H9 (cell line): ENCODE measurements around the gene GAD1. TPM values are rescaled to one million over a fixed set of nuclear protein-coding genes. Genes with fewer than 3 reads are reported as not detected.

Experiments
- DNase-seq: peaks from one replicate; pipeline ENCODE4 v3.0.0-alpha.2; 2017
- H2AFZ ChIP-seq: one replicate; pipeline ENCODE4 v1.6.1; 2013; ENCODE audit warnings: mild to moderate bottlenecking, low read length, control low read depth, moderate library complexity
- H2AK5ac ChIP-seq: 2 replicates; pipeline ENCODE4 v1.6.1; 2013; ENCODE audit warnings: low read length, control low read depth, mixed read lengths; ENCODE audit not compliant: insufficient read length
- H2BK120ac ChIP-seq: one replicate; pipeline ENCODE4 v1.6.1; 2013; ENCODE audit warnings: low read depth, mild to moderate bottlenecking, low read length, control low read depth, inconsistent platforms; ENCODE audit not compliant: poor library complexity, severe bottlenecking
- H2BK12ac ChIP-seq: 2 replicates; pipeline ENCODE4 v1.6.1; 2013; ENCODE audit warnings: low read length, control low read depth, mixed read lengths, low read depth; ENCODE audit not compliant: insufficient read length
- H2BK15ac ChIP-seq: 2 replicates; pipeline ENCODE4 v1.6.1; 2013; ENCODE audit warnings: low read depth, low read length, control low read depth
- H2BK20ac ChIP-seq: one replicate; pipeline ENCODE4 v1.6.1; 2013; ENCODE audit warnings: low read depth, mild to moderate bottlenecking, low read length, control low read depth, inconsistent platforms; ENCODE audit not compliant: poor library complexity, severe bottlenecking
- H2BK5ac ChIP-seq: 2 replicates; pipeline ENCODE4 v1.6.1; 2013; ENCODE audit warnings: low read length, control low read depth, mixed read lengths; ENCODE audit not compliant: insufficient read length
- H3K14ac ChIP-seq: 2 replicates; pipeline ENCODE4 v1.6.1; 2013; ENCODE audit warnings: low read length, control low read depth; ENCODE audit not compliant: insufficient read depth
- H3K18ac ChIP-seq: 2 replicates; pipeline ENCODE4 v1.6.1; 2013; ENCODE audit warnings: low read depth, mild to moderate bottlenecking, mixed read lengths, low read length, control low read depth; ENCODE audit not compliant: insufficient read length
- H3K23ac ChIP-seq: 2 replicates; pipeline ENCODE4 v1.6.1; 2013; ENCODE audit warnings: low read length, control low read depth, mixed read lengths, low read depth; ENCODE audit not compliant: insufficient read length
- H3K23me2 ChIP-seq: 2 replicates; pipeline ENCODE4 v1.6.1; 2013; ENCODE audit warnings: low read depth, mild to moderate bottlenecking, mixed read lengths, low read length, control low read depth; ENCODE audit not compliant: insufficient read length, poor library complexity, severe bottlenecking
- H3K27ac ChIP-seq: 2 replicates; pipeline ENCODE4 v1.5.1; 2013; ENCODE audit warnings: low read length, control low read depth, mixed read lengths, low read depth; ENCODE audit not compliant: insufficient read length
- H3K27me3 ChIP-seq: 2 replicates; pipeline ENCODE4 v1.6.1; 2013; ENCODE audit warnings: low read length, control low read depth, inconsistent platforms; ENCODE audit not compliant: insufficient read depth
- H3K4ac ChIP-seq: 2 replicates; pipeline ENCODE4 v1.6.1; 2013; ENCODE audit warnings: low read depth, mild to moderate bottlenecking, control low read depth, inconsistent platforms, low read length, moderate library complexity
- H3K4me1 ChIP-seq: 2 replicates; pipeline ENCODE4 v1.6.1; 2013; ENCODE audit warnings: low read length, control low read depth, inconsistent platforms; ENCODE audit not compliant: insufficient read depth
- H3K4me2 ChIP-seq: 2 replicates; pipeline ENCODE4 v1.6.1; 2013; ENCODE audit warnings: low read length, control low read depth, mixed read lengths; ENCODE audit not compliant: insufficient read length, insufficient read depth
- H3K56ac ChIP-seq: 2 replicates; pipeline ENCODE4 v1.6.1; 2013; ENCODE audit warnings: low read depth, mild to moderate bottlenecking, mixed read lengths, low read length, control low read depth; ENCODE audit not compliant: insufficient read length
- H3K79me1 ChIP-seq: 2 replicates; pipeline ENCODE4 v1.6.1; 2013; ENCODE audit warnings: low read depth, mild to moderate bottlenecking, moderate library complexity, low read length, control low read depth, inconsistent platforms; ENCODE audit not compliant: insufficient read depth, poor library complexity, severe bottlenecking
- H3K79me2 ChIP-seq: 2 replicates; pipeline ENCODE4 v1.6.1; 2013; ENCODE audit warnings: low read length, control low read depth, inconsistent platforms; ENCODE audit not compliant: insufficient read depth
- H3K9ac ChIP-seq: 2 replicates; pipeline ENCODE4 v1.6.1; 2013; ENCODE audit warnings: low read length, control low read depth, mixed read lengths; ENCODE audit not compliant: insufficient read length; ENCODE audit errors: extremely low read depth
- H3K9me3 ChIP-seq: one replicate; pipeline ENCODE4 v1.6.1; 2013; ENCODE audit warnings: low read depth, low read length, inconsistent platforms; ENCODE audit not compliant: control insufficient read depth
- H3T11ph ChIP-seq: one replicate; pipeline ENCODE4 v1.6.1; 2013; ENCODE audit warnings: mild to moderate bottlenecking, low read length, control low read depth, inconsistent platforms
- H4K20me1 ChIP-seq: one replicate; pipeline ENCODE4 v1.6.1; 2013; ENCODE audit not compliant: control insufficient read depth, insufficient read length, insufficient read depth
- H4K5ac ChIP-seq: 2 replicates; pipeline ENCODE4 v1.6.1; 2013; ENCODE audit warnings: low read depth, mild to moderate bottlenecking, mixed read lengths, low read length, control low read depth; ENCODE audit not compliant: insufficient read length
- H4K8ac ChIP-seq: replicated peaks from 2 replicates; pipeline ENCODE4 v1.6.1; 2013; ENCODE audit warnings: low read length, control low read depth, mixed read lengths, low read depth; ENCODE audit not compliant: insufficient read length
- H4K91ac ChIP-seq: 2 replicates; pipeline ENCODE4 v1.6.1; 2013; ENCODE audit warnings: low read depth, mild to moderate bottlenecking, moderate library complexity, mixed read lengths, low read length, control low read depth; ENCODE audit not compliant: insufficient read length
- H3K27ac Mint-ChIP-seq, 3 experiments: 2 replicates in 2 of 3; 3 replicates in 1 of 3; pipeline ENCODE4 v1.8.0; 2020 to 2021; ENCODE audit warnings: mixed read lengths in 3 of 3, mild to moderate bottlenecking in 1 of 3, moderate library complexity in 1 of 3
- H3K27me3 Mint-ChIP-seq: 2 replicates; pipeline ENCODE4 v1.8.0; 2021; ENCODE audit warnings: low read depth, mild to moderate bottlenecking, moderate library complexity, mixed read lengths
- H3K36me3 Mint-ChIP-seq, 3 experiments: 2 replicates in 2 of 3; 3 replicates in 1 of 3; pipeline ENCODE4 v1.8.0; 2020 to 2021; ENCODE audit warnings: low read depth in 3 of 3, mixed read lengths in 3 of 3; ENCODE audit not compliant: insufficient read depth in 1 of 3
- H3K4me1 Mint-ChIP-seq, 2 experiments: 2 replicates each; pipeline ENCODE4 v1.8.0; 2020; ENCODE audit warnings: mixed read lengths in 2 of 2
- H3K4me3 Mint-ChIP-seq, 2 experiments: 2 replicates in 1 of 2; 3 replicates in 1 of 2; pipeline ENCODE4 v1.8.0; 2020 to 2021; ENCODE audit warnings: mild to moderate bottlenecking in 2 of 2, mixed read lengths in 2 of 2, moderate library complexity in 1 of 2
- H3K9me3 Mint-ChIP-seq, 2 experiments: 2 replicates in 1 of 2; 3 replicates in 1 of 2; pipeline ENCODE4 v1.8.0; 2020; ENCODE audit warnings: mild to moderate bottlenecking in 2 of 2, mixed read lengths in 2 of 2, moderate library complexity in 1 of 2
- CTCF ChIP-seq: fragments of 200-600 bp; sonication (generic); conservative IDR thresholded peaks from 3 replicates; pipeline ENCODE4 v1.8.0; 2021; ENCODE audit warnings: antibody characterized with exemption, mild to moderate bottlenecking
- WGBS: extraction: QIAGEN DNeasy Blood & Tissue Kit; methylation state at CpG from one replicate; pipeline ENCODE4 v1.1.7; 2013; ENCODE audit warnings: missing lambda C conversion rate, low lambda C conversion rate, mixed read lengths; ENCODE audit not compliant: insufficient read length; ENCODE audit errors: extremely low coverage; 5-methylcytosine and 5-hydroxymethylcytosine counted together
- total RNA-seq: library from RNA; stranded (reverse); gene quantifications from 2 replicates; pipeline ENCODE4 v1.2.1, GENCODE V29; 2021

Gene GAD1
- total RNA-seq, 1 experiment from 2014 or later: 1.8 TPM

GRCh38 chr2:170878505-170878904 lies 61.8 kb downstream of the GAD1 start:
- DNase-seq: no peak

More at GRCh38 chr2:170878505-170878904, 61.8 kb downstream of the GAD1 start:
- Mint-ChIP-seq H3K9me3 (no peaks in the 10 kb centered on the region), H3K36me3 (no peaks in the 10 kb centered on the region), H3K4me3 (no peak overlapping the region), H3K4me1 (no peaks in the 10 kb centered on the region; a peak in 1 of 4 replicates), H3K27ac (no peak overlapping the region), H3K27me3 (peaks cover 12% of the 10 kb centered on the region)
- no peak for TF ChIP-seq CTCF
- H4K91ac ChIP-seq: no peak overlapping the region
- H3K27ac ChIP-seq: no peak overlapping the region
- no peaks in the 10 kb centered on the region for H3K79me1 ChIP-seq
- no peak overlapping the region for H2BK12ac ChIP-seq
- H3K4me1 ChIP-seq: no peaks in the 10 kb centered on the region
- no peak overlapping the region for H4K5ac ChIP-seq
- no peak overlapping the region for H3K56ac ChIP-seq
- no peak overlapping the region for H3K23ac ChIP-seq
- no CpG with 5 or more reads among the region's 1 CpG for WGBS
- no peaks in the 10 kb centered on the region for H3K79me2 ChIP-seq
- H3K9ac ChIP-seq: no peak overlapping the region
- no peaks in the 10 kb centered on the region for H4K20me1 ChIP-seq
- no peak overlapping the region for H2AK5ac ChIP-seq
- no peak overlapping the region for H2BK120ac ChIP-seq
- no peak overlapping the region for H3K4ac ChIP-seq
- H3K23me2 ChIP-seq: no peaks in the 10 kb centered on the region
- no peak overlapping the region for H4K8ac ChIP-seq
- no peaks in the 10 kb centered on the region for H3K27me3 ChIP-seq
- H2BK20ac ChIP-seq: no peak overlapping the region
- no peak overlapping the region for H2BK15ac ChIP-seq
- no peak overlapping the region for H2AFZ ChIP-seq
- no peak overlapping the region for H3K14ac ChIP-seq
- H3T11ph ChIP-seq: no peak overlapping the region
- H3K9me3 ChIP-seq: no peaks in the 10 kb centered on the region
- H3K4me2 ChIP-seq: no peak overlapping the region
- H3K18ac ChIP-seq: no peak overlapping the region
- no peak overlapping the region for H2BK5ac ChIP-seq
